ENCODE measurements around the gene BPIFB2.

Gene BPIFB2

DNA sequence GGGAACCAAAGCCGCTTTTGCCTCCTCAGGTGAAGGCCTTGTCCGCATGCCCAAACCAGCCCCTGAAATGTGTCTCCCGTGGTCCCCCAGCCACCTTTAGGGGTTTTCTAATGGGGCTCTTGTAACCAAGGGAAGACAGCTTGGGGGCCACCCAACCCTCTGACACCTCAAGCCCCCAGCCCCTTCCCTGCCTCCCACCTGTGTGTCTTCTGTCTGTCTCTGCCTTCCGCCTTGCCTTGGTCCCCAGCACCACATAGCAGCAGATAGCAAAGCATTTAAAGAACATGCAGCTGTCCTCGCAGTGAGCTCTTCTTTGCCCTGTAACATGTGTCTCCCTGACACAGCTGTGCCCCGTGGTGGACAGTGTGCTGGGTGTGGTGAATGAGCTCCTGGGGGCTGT, 55.8 kb downstream of the BPIFB2 start:
- no peak for DNase-seq (ENCODE audit: low read depth)
- H3K4me3 ChIP-seq (ENCODE audit: low read depth, low read length) = no peak overlapping the region
- TF ChIP-seq, protein P1, sequence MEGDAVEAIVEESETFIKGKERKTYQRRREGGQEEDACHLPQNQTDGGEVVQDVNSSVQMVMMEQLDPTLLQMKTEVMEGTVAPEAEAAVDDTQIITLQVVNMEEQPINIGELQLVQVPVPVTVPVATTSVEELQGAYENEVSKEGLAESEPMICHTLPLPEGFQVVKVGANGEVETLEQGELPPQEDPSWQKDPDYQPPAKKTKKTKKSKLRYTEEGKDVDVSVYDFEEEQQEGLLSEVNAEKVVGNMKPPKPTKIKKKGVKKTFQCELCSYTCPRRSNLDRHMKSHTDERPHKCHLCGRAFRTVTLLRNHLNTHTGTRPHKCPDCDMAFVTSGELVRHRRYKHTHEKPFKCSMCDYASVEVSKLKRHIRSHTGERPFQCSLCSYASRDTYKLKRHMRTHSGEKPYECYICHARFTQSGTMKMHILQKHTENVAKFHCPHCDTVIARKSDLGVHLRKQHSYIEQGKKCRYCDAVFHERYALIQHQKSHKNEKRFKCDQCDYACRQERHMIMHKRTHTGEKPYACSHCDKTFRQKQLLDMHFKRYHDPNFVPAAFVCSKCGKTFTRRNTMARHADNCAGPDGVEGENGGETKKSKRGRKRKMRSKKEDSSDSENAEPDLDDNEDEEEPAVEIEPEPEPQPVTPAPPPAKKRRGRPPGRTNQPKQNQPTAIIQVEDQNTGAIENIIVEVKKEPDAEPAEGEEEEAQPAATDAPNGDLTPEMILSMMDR (IDR thresholded peaks at IDR 0.05; ENCODE audit: low read depth, low read length, missing control alignments) = no peak

DNA sequence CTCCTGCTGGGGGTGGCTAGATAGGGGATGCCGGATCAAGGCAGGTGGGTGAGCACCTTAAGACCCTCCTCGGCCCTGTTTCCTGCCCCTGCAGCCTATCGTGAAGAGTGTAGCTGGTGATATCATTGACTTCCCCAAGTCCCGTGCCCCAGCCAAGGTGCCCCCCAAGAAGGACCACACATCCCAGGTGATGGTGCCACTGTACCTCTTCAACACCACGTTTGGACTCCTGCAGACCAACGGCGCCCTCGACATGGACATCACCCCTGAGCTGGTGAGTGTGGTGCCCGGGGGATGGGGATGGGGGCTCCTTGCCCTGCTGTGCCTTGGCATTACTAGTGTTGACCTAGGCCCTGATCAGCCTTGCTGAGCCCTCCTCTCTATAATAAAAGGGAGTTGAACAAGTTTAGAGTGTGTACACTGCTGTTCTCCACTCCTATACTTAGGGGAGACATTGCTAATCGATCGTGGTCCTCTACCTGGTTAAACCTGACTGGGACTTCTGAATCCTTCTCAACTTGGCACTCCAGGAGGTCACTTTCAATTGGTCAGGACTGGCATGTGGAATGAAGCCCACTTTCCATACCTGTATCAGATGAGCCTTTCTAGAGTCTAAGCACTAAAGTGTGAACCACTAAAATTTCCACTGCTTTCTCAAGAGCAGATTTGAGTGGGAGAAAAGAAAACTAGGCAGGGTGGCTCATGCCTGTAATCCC, 57.2 kb downstream of the BPIFB2 start:
- no peak overlapping the region for H3K4me3 ChIP-seq (ENCODE audit: low read depth, low read length)
- DNase-seq (ENCODE audit: low read depth) = no peak
- TF ChIP-seq, protein P1 (IDR thresholded peaks at IDR 0.05; ENCODE audit: low read depth, low read length, missing control alignments) = no peak

DNA sequence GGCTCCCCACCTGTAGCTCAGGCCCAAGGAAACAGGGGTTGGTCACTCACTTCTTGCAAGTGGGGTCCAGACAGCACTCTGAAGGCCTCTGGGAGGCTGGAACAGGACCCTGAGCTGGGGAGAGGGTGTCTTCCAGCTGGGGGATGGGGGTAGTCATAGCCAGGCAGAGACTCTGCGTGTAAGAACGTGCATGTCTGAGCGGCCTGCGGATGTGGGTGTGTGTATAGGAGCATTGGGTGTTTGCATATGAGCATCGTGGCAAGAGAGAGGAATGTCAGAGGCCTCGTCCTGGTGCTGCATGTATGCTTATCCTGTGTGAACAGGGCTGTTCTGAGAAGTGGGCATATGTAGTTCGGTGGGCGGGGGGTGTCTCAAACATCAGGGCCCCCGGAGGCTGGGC, 58.3 kb downstream of the BPIFB2 start:
- DNase-seq (ENCODE audit: low read depth) = no peak
- H3K4me3 ChIP-seq (ENCODE audit: low read depth, low read length) = no peak overlapping the region
- TF ChIP-seq, protein P1 (IDR thresholded peaks at IDR 0.05; ENCODE audit: low read depth, low read length, missing control alignments) = no peak

DNA sequence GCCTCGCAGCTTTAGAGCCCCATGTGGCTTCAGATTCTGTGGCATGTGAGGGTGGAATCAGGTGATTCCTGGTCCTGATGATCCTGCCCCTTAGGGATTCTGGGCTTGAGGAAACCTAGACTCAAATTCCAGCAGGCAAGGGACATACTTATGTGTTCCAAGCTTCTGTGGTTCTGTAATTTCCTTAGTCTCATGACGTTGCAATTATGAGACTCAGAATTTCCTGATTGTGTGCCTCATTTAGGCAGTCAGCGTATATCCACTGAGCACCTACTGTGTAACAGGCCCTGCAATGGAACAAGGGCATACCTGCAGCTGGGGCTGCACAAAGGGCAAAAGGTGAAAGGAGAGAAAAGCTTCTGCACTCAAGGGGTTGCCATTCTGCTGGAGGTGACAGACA, 60.3 kb downstream of the BPIFB2 start:
- no peak for DNase-seq (ENCODE audit: low read depth)
- H3K4me3 ChIP-seq (ENCODE audit: low read depth, low read length) = no peak overlapping the region
- TF ChIP-seq, protein P1 (IDR thresholded peaks at IDR 0.05; ENCODE audit: low read depth, low read length, missing control alignments) = no peak

DNA sequence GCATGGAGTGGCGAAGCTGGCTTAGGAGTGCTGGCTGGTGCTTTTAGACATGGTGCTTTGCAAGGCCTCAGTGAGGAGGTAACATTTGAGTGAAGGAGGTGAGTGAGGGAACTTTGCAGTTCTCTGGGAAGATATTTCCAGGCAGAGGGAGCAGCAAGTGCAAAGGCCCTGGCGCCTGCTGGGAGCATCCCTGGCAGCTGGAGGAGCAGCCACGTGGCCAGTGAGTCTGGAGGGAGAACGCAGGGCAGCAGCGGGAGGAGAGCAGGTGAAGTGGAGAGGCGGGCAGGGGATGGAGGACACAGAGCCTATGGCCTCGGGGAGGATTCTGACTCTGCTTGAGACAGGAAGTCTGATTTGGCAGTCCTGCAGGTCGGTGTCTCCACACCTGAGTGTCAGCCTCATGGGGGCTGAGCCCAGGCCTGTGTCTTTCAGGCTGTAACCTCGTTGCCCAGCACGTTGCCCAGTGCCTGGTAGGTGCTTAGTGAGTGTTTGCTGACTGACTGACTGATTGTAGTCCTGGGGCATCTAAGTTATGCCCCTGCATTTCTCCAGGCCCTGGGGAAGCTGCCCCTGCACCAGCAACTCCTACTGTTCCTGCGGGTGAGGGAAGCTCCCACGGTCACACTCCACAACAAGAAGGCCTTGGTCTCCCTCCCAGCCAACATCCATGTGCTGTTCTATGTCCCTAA, 60.9 kb downstream of the BPIFB2 start:
- TF ChIP-seq, protein P1 (IDR thresholded peaks at IDR 0.05; ENCODE audit: low read depth, low read length, missing control alignments) = no peak
- no peak for DNase-seq (ENCODE audit: low read depth)
- no peak overlapping the region for H3K4me3 ChIP-seq (ENCODE audit: low read depth, low read length)

DNA sequence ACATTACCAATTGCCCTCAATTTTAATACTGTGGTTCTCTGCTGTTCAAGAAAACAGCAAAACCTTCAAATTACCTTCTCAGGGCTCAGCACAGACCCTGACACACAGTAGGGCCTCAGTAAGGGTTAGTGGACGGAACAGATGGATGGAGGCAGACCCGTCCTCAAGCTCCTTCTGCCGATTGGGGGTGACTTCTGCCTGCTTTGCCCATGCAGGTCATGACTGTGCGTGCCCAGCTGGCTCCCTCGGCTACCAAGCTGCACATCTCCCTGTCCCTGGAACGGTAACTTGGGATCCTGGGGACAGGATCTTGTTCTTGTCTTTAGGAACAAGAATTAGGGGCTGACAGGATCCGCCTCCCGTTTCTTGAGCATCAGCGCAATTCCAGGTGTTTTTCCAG, 62.2 kb downstream of the BPIFB2 start:
- TF ChIP-seq, protein P1 (IDR thresholded peaks at IDR 0.05; ENCODE audit: low read depth, low read length, missing control alignments) = no peak
- no peak for DNase-seq (ENCODE audit: low read depth)
- no peak overlapping the region for H3K4me3 ChIP-seq (ENCODE audit: low read depth, low read length)

Data from GM12864 (cell line).